ENCODE measurements around the gene TSHZ2.

TSHZ2 gene

DNA sequence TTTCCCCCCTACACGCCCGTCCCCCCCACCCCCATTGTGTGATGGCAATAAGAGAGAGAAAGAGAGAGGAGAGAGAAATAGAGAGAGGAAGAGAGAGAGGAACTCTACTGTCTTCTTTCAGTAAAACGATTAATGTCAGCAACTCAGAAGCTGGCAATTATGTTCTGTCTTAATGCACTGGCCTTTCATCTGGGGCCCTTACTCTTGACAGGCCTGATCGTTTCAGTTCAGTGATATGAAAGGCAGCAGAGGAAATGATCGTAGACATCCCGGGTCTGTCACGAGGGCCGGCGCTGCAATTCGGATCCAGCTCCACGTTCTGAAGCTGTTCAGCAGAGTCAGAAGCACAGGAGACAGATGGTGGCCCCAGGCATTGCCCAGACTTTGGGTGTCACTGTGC, 312.5 kb downstream of the TSHZ2 start:
- Histone ChIP-seq H3K4me1 (ENCODE audit: control insufficient read depth, insufficient read depth, low read length) (peaks cover 32% of the 10 kb centered on the region), H3K27me3 (ENCODE audit: control insufficient read depth, insufficient read depth, low read length) (no peaks in the 10 kb centered on the region), H3K36me3 (ENCODE audit: control insufficient read depth, insufficient read depth, low read length) (no peaks in the 10 kb centered on the region), H3K4me3 (ENCODE audit: low read depth, low read length) (no peak overlapping the region), H3K9me3 (ENCODE audit: control insufficient read depth, insufficient read depth, low read depth, low read length) (no peaks in the 10 kb centered on the region), H3K27ac (ENCODE audit: low read depth, low read length) (no peak overlapping the region), H3K9ac (ENCODE audit: low read length) (no peak overlapping the region)

DNA sequence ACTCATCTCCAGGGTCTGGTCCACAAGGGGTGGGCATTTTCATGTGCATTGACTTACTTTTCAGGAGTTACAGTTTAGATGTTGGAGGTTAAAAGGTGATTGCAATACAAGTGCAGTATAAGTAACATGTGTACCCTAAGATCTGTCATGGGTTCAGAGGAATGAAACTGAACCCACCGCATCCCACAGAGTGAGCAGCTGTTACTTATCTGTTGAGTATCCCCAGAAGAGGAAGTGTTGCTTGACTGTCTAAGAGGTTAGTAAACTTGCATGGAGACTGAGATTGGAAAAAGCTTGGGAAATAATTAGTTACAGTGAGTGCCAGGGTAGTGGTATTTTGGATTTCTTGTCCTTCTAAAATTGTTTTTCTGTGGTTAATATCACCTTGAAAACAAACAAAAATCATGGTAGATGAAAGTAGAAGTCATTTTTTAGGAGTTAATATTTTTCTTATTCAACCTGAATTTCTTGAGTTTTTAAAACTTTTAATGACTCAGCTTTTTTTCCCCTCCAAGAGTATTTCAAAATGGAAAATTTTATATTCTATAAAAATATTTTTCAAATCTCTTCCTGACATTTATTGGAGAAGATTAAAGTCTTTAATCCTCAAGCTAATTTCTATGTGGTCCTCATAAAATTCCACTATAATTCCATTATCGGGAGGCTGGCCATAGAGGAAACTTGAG, 315.3 kb downstream of the TSHZ2 start:
- H3K9me3 ChIP-seq (ENCODE audit: control insufficient read depth, insufficient read depth, low read depth, low read length), result no peaks in the 10 kb centered on the region
- H3K27ac ChIP-seq (ENCODE audit: low read depth, low read length), result no peak overlapping the region
- no peak overlapping the region for H3K9ac ChIP-seq (ENCODE audit: low read length)
- H3K27me3 ChIP-seq (ENCODE audit: control insufficient read depth, insufficient read depth, low read length), result no peaks in the 10 kb centered on the region
- peaks cover 19% of the 10 kb centered on the region for H3K4me1 ChIP-seq (ENCODE audit: control insufficient read depth, insufficient read depth, low read length)
- H3K4me3 ChIP-seq (ENCODE audit: low read depth, low read length), result no peak overlapping the region
- H3K36me3 ChIP-seq (ENCODE audit: control insufficient read depth, insufficient read depth, low read length), result no peaks in the 10 kb centered on the region

DNA sequence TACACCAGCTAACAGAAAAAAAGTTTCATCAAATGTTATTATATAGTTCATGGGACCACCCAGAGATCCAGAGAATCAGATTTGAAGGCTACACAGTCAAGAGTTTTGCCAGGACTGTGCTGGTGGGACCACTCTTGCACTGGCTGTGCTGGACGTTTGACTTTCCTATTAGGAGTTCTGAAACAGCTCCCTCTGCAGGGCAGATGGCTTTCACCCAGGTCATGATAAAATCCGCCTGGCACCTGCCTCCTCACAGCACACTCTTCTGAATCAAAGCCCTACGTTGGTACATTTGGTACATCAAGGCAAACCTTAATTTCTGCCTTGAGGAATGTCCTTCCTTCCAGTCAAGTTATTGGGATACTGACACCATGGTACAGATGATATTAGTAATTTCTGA, 319.4 kb downstream of the TSHZ2 start:
- Histone ChIP-seq H3K27me3 (ENCODE audit: control insufficient read depth, insufficient read depth, low read length) (no peaks in the 10 kb centered on the region), H3K27ac (ENCODE audit: low read depth, low read length) (no peak overlapping the region), H3K9ac (ENCODE audit: low read length) (no peak overlapping the region), H3K36me3 (ENCODE audit: control insufficient read depth, insufficient read depth, low read length) (no peaks in the 10 kb centered on the region), H3K4me1 (ENCODE audit: control insufficient read depth, insufficient read depth, low read length) (no peaks in the 10 kb centered on the region), H3K9me3 (ENCODE audit: control insufficient read depth, insufficient read depth, low read depth, low read length) (no peaks in the 10 kb centered on the region), H3K4me3 (ENCODE audit: low read depth, low read length) (no peak overlapping the region)

DNA sequence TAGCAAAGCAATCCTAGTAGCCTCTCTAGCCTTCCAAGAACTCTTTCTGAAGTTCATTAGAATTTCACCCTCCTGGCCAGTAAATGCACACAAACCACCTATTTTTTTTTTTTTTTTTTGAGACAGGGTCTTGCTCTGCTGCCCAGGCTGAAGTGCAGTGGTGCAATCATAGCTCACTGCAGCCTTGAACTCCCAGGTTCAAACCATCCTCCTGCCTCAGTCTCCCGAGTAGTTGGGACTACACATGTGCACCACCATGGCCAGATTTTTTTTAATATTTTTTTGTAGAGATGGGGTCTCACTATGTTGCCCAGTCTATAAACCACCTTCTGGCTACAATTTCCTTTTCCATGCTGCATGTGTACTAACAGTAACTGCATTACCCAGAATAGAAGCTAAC, 320.2 kb downstream of the TSHZ2 start:
- no peaks in the 10 kb centered on the region for H3K9me3 ChIP-seq (ENCODE audit: control insufficient read depth, insufficient read depth, low read depth, low read length)
- no peak overlapping the region for H3K4me3 ChIP-seq (ENCODE audit: low read depth, low read length)
- no peaks in the 10 kb centered on the region for H3K36me3 ChIP-seq (ENCODE audit: control insufficient read depth, insufficient read depth, low read length)
- no peak overlapping the region for H3K9ac ChIP-seq (ENCODE audit: low read length)
- H3K4me1 ChIP-seq (ENCODE audit: control insufficient read depth, insufficient read depth, low read length), result no peaks in the 10 kb centered on the region
- H3K27me3 ChIP-seq (ENCODE audit: control insufficient read depth, insufficient read depth, low read length), result no peaks in the 10 kb centered on the region
- no peak overlapping the region for H3K27ac ChIP-seq (ENCODE audit: low read depth, low read length)

DNA sequence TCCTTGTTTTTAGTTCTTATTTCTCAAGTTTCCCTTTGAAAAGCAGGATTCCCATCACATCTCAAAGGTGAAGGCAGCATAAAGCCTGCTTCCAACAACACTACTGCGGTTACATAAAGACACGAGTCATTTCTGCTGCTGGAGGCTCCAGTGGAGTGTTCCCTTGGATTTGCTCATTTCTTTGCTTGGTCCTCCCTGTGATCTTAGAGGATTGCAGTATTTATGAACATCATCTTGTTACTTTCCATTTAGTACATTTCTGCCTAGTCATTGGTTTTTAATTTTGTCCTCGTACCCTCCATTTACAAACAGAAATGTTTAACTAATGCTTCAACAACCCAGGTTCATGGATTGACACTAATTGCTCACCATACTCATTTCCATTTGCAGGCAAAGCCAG, 322.6 kb downstream of the TSHZ2 start:
- Histone ChIP-seq H3K27ac (ENCODE audit: low read depth, low read length) (no peak overlapping the region), H3K4me1 (ENCODE audit: control insufficient read depth, insufficient read depth, low read length) (no peaks in the 10 kb centered on the region), H3K9ac (ENCODE audit: low read length) (no peak overlapping the region), H3K9me3 (ENCODE audit: control insufficient read depth, insufficient read depth, low read depth, low read length) (no peaks in the 10 kb centered on the region), H3K27me3 (ENCODE audit: control insufficient read depth, insufficient read depth, low read length) (no peaks in the 10 kb centered on the region), H3K36me3 (ENCODE audit: control insufficient read depth, insufficient read depth, low read length) (no peaks in the 10 kb centered on the region), H3K4me3 (ENCODE audit: low read depth, low read length) (no peak overlapping the region)

DNA sequence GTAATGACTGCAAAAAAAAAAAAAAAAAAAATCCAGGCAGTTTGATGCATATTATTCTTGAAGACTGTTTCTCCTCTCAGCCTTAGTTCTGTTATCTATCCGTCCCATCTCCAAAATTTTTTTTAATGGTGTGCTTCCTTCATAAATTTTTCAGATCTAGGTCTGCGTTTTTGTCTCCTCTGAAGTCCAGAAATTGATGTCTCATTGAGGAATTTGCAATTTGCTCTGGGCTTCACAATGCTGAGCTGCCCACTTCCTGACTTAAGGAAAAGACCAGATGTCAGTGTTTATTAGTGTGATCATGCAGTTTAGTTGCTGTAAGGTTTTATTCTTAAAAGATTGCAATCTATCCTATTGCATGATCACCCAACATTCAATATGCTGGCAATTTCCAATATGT, 323.9 kb downstream of the TSHZ2 start:
- Histone ChIP-seq H3K36me3 (ENCODE audit: control insufficient read depth, insufficient read depth, low read length) (no peaks in the 10 kb centered on the region), H3K4me3 (ENCODE audit: low read depth, low read length) (no peak overlapping the region), H3K27ac (ENCODE audit: low read depth, low read length) (no peak overlapping the region), H3K4me1 (ENCODE audit: control insufficient read depth, insufficient read depth, low read length) (no peaks in the 10 kb centered on the region), H3K9ac (ENCODE audit: low read length) (no peak overlapping the region), H3K9me3 (ENCODE audit: control insufficient read depth, insufficient read depth, low read depth, low read length) (no peaks in the 10 kb centered on the region), H3K27me3 (ENCODE audit: control insufficient read depth, insufficient read depth, low read length) (no peaks in the 10 kb centered on the region)

DNA sequence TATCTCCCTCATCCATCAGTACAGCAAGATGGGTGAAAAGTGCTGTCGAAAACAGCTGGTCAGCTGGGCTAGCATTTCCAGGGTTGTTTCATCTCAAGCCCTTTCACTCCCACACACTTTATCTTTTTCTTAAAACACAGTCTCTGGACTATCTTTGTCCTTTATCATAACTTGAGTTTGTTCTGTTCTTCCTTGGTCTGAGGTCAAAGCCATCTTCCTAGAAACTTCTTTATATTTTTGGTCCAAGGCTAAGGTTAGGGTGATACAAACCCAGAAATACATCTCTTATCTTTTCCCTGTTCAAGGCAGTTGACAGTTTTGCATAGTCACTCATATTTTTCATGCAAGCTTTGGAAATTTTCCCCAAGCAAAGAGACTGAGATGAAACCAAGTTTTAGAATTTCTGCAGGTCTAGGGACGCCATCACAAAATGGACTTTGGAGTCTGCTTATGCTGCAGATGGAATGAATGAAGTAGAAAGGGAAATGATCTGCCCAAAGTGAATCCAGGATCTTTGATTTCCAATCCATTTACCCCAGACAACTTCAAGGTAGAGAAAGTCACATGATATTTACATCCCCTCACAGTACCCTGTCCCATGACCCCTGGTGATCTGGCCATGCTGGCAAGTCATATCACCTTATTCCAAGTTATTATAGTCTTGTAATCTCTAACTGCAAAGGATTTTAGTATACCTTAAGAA, 324.4 kb downstream of the TSHZ2 start:
- Histone ChIP-seq H3K9ac (ENCODE audit: low read length) (no peak overlapping the region), H3K4me3 (ENCODE audit: low read depth, low read length) (no peak overlapping the region), H3K27me3 (ENCODE audit: control insufficient read depth, insufficient read depth, low read length) (no peaks in the 10 kb centered on the region), H3K27ac (ENCODE audit: low read depth, low read length) (no peak overlapping the region), H3K9me3 (ENCODE audit: control insufficient read depth, insufficient read depth, low read depth, low read length) (no peaks in the 10 kb centered on the region), H3K36me3 (ENCODE audit: control insufficient read depth, insufficient read depth, low read length) (no peaks in the 10 kb centered on the region), H3K4me1 (ENCODE audit: control insufficient read depth, insufficient read depth, low read length) (no peaks in the 10 kb centered on the region)

DNA sequence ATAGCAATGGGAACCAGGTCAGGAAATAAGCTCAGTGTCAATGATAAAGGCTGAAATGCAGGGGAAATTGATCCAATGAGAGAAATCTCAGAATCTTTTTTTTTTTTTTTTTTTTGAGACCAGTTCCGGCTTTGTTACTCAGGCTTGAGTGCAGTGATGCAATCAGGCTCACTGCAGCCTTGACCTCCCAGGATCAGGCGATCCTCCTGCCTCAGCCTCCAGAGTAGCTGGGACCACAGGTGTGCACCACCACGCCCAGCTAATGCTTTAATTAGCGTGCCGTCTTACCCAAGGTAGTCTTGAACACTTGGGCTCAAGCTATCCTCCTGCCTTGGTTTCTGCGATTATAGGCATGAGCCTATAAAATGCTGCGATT, 325.0 kb downstream of the TSHZ2 start:
- Histone ChIP-seq H3K36me3 (ENCODE audit: control insufficient read depth, insufficient read depth, low read length) (no peaks in the 10 kb centered on the region), H3K27me3 (ENCODE audit: control insufficient read depth, insufficient read depth, low read length) (no peaks in the 10 kb centered on the region), H3K4me3 (ENCODE audit: low read depth, low read length) (no peak overlapping the region), H3K9ac (ENCODE audit: low read length) (no peak overlapping the region), H3K27ac (ENCODE audit: low read depth, low read length) (no peak overlapping the region), H3K4me1 (ENCODE audit: control insufficient read depth, insufficient read depth, low read length) (no peaks in the 10 kb centered on the region), H3K9me3 (ENCODE audit: control insufficient read depth, insufficient read depth, low read depth, low read length) (no peaks in the 10 kb centered on the region)

DNA sequence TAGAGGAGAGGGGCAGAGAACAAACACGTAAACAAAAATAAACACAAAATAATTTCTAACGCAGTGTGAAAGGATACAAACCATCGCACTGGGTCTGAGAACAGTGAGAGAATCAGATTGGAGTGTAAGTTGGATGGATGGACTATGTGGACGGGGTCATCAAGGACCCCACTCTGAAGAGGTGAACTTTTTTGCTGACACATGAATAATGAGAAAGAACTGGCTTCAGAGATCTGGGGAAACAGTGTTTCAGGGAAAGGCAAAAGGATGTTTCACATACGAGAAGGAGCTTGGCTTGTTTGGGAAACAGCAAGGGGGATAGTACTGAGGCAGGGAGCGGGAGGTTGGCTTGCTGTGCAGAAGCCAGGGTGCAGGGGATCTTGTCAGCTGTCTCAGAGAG, 326.1 kb downstream of the TSHZ2 start:
- H3K9ac ChIP-seq (ENCODE audit: low read length), result no peak overlapping the region
- H3K27me3 ChIP-seq (ENCODE audit: control insufficient read depth, insufficient read depth, low read length), result no peaks in the 10 kb centered on the region
- H3K27ac ChIP-seq (ENCODE audit: low read depth, low read length), result no peak overlapping the region
- H3K4me3 ChIP-seq (ENCODE audit: low read depth, low read length), result no peak overlapping the region
- no peaks in the 10 kb centered on the region for H3K36me3 ChIP-seq (ENCODE audit: control insufficient read depth, insufficient read depth, low read length)
- H3K9me3 ChIP-seq (ENCODE audit: control insufficient read depth, insufficient read depth, low read depth, low read length), result no peaks in the 10 kb centered on the region
- H3K4me1 ChIP-seq (ENCODE audit: control insufficient read depth, insufficient read depth, low read length), result no peaks in the 10 kb centered on the region

DNA sequence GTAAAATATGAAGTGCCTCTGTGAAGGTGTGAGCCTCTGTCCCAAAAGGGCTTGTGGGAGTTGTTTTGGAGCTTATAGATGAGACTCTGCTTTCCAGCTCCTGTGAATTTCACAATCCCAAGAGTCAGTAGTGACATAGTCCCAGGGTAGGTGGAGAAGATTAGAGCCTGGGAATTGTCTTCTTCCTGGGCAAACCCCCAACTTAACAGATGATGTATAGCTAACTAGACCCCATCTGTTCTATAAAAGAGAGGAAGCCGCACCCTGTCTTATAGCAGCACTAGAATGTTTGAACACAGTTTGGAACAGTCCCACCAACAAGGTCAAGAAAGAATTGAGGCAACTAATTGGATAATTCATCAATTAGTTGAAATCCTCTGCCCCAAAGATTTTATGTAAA, 326.8 kb downstream of the TSHZ2 start:
- no peaks in the 10 kb centered on the region for H3K36me3 ChIP-seq (ENCODE audit: control insufficient read depth, insufficient read depth, low read length)
- no peaks in the 10 kb centered on the region for H3K27me3 ChIP-seq (ENCODE audit: control insufficient read depth, insufficient read depth, low read length)
- H3K4me3 ChIP-seq (ENCODE audit: low read depth, low read length), result no peak overlapping the region
- H3K9ac ChIP-seq (ENCODE audit: low read length), result no peak overlapping the region
- no peaks in the 10 kb centered on the region for H3K9me3 ChIP-seq (ENCODE audit: control insufficient read depth, insufficient read depth, low read depth, low read length)
- no peaks in the 10 kb centered on the region for H3K4me1 ChIP-seq (ENCODE audit: control insufficient read depth, insufficient read depth, low read length)
- H3K27ac ChIP-seq (ENCODE audit: low read depth, low read length), result no peak overlapping the region

DNA sequence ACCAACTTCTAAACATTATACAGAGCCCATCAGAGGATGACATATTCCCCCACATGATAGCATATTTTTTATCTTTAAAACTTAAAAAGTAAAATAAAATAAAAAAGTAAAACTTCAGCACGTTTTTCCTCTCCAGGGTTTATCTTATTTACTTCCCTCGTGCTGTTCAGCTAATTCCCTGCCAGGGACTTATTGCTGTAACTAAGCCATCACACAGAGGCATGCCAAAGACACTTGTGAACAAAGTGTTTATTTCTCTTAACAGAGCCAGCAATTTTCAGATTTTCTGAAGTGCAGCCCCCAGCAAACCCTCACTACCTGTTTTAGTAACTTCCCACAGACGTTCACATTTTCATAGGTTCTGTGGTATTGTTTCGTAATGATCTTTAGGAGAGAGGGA, 327.7 kb downstream of the TSHZ2 start:
- no peaks in the 10 kb centered on the region for H3K27me3 ChIP-seq (ENCODE audit: control insufficient read depth, insufficient read depth, low read length)
- H3K4me3 ChIP-seq (ENCODE audit: low read depth, low read length), result no peak overlapping the region
- H3K27ac ChIP-seq (ENCODE audit: low read depth, low read length), result no peak overlapping the region
- no peaks in the 10 kb centered on the region for H3K4me1 ChIP-seq (ENCODE audit: control insufficient read depth, insufficient read depth, low read length)
- no peaks in the 10 kb centered on the region for H3K36me3 ChIP-seq (ENCODE audit: control insufficient read depth, insufficient read depth, low read length)
- no peaks in the 10 kb centered on the region for H3K9me3 ChIP-seq (ENCODE audit: control insufficient read depth, insufficient read depth, low read depth, low read length)
- H3K9ac ChIP-seq (ENCODE audit: low read length), result no peak overlapping the region

All from HUES6 (cell line).